ENCODE measurements around the gene NXPH4. TPM values are rescaled to one million over a fixed set of nuclear protein-coding genes. Genes with fewer than 3 reads are reported as not detected.

NXPH4 gene
- total RNA-seq, 2 experiments from 2014 or later, result 5.3 to 10.5 TPM

DNA sequence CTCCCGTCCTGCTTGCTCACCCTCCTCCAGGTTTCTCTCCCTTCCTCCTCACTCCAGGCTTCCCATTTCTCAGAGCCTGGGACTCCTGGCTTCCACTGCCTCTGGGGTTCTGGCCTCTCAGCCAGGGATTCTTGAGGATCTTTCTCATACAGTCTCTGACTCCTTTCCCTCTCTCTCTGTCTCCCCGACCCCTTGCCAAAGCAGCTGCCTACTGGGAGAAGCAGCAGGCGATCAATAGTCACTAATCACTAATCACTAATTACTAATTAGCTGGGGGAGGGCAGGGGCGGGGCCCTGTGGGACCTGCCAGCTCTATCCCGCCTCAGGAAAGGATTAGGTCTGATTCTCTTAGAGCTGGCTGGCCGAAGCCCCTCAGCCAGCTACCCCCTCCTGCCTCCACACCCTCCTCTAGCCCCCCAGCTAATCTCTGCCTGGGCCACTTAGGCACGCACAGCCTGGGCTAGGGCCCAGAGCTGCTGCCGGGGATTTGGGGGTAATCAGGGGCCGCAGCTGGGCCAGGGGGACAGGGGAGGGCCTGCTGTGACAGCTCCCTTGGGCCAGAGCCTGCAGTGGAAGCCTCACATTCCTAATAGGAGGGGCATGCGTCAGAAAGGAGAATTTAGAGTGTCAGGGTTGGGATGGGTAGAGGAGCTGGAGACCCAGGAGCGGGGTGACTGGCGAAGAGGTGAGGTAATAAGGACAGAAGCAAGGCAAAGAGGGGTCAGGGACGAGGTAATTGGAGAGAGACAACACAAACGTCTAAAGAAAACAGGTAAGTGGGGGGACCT lies 2.8 kb downstream of the NXPH4 start:
- CTCF ChIA-PET (ENCODE audit: unreplicated experiment), result interaction anchor here (0.6 kb wide), 2 partner anchors 25 to 531 kb away, joined by 3 read pairs; no protein-coding TSS in a partner anchor
- Histone ChIP-seq H3K4me2 (ENCODE audit: low read length) (peak overlapping the region; percentile 86; the same call in 1 of the 2 replicates), H2AFZ (ENCODE audit: low read length) (no peak overlapping the region), H3K4me3 (ENCODE audit: low read depth, low read length, poor library complexity, severe bottlenecking) (no peak overlapping the region), H3K36me3 (ENCODE audit: insufficient read depth, low read length) (no peaks in the 10 kb centered on the region), H3K9me2 (ENCODE audit: insufficient read depth, low read length) (no peaks in the 10 kb centered on the region), H3K79me2 (ENCODE audit: insufficient read depth, low read depth, low read length) (no peaks in the 10 kb centered on the region), H3K27ac (ENCODE audit: low read depth, low read length, poor library complexity, severe bottlenecking) (no peak overlapping the region), H3K4me1 (ENCODE audit: insufficient read depth, low read length, poor library complexity, severe bottlenecking) (peaks cover 53% of the 10 kb centered on the region), H3K9me3 (ENCODE audit: low read length) (no peaks in the 10 kb centered on the region), H4K20me1 (ENCODE audit: insufficient read depth, low read length) (no peaks in the 10 kb centered on the region)
- POLR2A ChIA-PET, result interaction anchor here (1.0 kb wide), 1 partner anchor 10 kb away, joined by 3 read pairs; the partner anchor contains the start of gene SHMT2
- BruUV-seq (replicated peaks), result no TSS peak
- DNase-seq (ENCODE audit: low spot score), result no peak
- TF ChIP-seq, protein P1, sequence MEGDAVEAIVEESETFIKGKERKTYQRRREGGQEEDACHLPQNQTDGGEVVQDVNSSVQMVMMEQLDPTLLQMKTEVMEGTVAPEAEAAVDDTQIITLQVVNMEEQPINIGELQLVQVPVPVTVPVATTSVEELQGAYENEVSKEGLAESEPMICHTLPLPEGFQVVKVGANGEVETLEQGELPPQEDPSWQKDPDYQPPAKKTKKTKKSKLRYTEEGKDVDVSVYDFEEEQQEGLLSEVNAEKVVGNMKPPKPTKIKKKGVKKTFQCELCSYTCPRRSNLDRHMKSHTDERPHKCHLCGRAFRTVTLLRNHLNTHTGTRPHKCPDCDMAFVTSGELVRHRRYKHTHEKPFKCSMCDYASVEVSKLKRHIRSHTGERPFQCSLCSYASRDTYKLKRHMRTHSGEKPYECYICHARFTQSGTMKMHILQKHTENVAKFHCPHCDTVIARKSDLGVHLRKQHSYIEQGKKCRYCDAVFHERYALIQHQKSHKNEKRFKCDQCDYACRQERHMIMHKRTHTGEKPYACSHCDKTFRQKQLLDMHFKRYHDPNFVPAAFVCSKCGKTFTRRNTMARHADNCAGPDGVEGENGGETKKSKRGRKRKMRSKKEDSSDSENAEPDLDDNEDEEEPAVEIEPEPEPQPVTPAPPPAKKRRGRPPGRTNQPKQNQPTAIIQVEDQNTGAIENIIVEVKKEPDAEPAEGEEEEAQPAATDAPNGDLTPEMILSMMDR (conservative IDR thresholded peaks at IDR 0.05; ENCODE audit: low read length), result no peak
- intact Hi-C loops (cut with micrococcal nuclease; ENCODE audit: unreplicated experiment), result no loop called here

GRCh38 chr12:57219993-57220754 lies 3.6 kb downstream of the NXPH4 start:
- POLR2A ChIA-PET, result interaction anchor here (1.0 kb wide), 1 partner anchor 9 kb away, joined by 3 read pairs; the partner anchor contains the start of gene SHMT2
- BruUV-seq (replicated peaks), result no TSS peak

More at GRCh38 chr12:57219993-57220754, 3.6 kb downstream of the NXPH4 start:
- TF ChIP-seq, protein P1 (conservative IDR thresholded peaks at IDR 0.05; ENCODE audit: low read length), result no peak
- TF ChIP-seq EZH2phosphoT487 (IDR thresholded peaks at IDR 0.05; ENCODE audit: borderline replicate concordance, low read depth, low read length), result no peak
- no peak for DNase-seq (ENCODE audit: low spot score)
- Histone ChIP-seq H3K9me3 (ENCODE audit: low read length) (no peaks in the 10 kb centered on the region), H4K20me1 (ENCODE audit: insufficient read depth, low read length) (no peaks in the 10 kb centered on the region), H3K36me3 (ENCODE audit: insufficient read depth, low read length) (no peaks in the 10 kb centered on the region), H3K4me3 (ENCODE audit: low read depth, low read length, poor library complexity, severe bottlenecking) (no peak overlapping the region), H2AFZ (ENCODE audit: low read length) (no peak overlapping the region), H3K4me2 (ENCODE audit: low read length) (no peak overlapping the region), H3K27ac (ENCODE audit: low read depth, low read length, poor library complexity, severe bottlenecking) (no peak overlapping the region), H3K4me1 (ENCODE audit: insufficient read depth, low read length, poor library complexity, severe bottlenecking) (peaks cover 49% of the 10 kb centered on the region), H3K9me2 (ENCODE audit: insufficient read depth, low read length) (no peaks in the 10 kb centered on the region), H3K79me2 (ENCODE audit: insufficient read depth, low read depth, low read length) (no peaks in the 10 kb centered on the region)
- intact Hi-C loops (cut with micrococcal nuclease; ENCODE audit: unreplicated experiment), result no loop called here
- CTCF ChIA-PET (ENCODE audit: unreplicated experiment), result interaction anchor here (0.6 kb wide), 1 partner anchor 24 kb away, joined by 3 read pairs; no protein-coding TSS in a partner anchor
